ENCODE measurements around the gene GCNA.

GCNA gene, protein sequence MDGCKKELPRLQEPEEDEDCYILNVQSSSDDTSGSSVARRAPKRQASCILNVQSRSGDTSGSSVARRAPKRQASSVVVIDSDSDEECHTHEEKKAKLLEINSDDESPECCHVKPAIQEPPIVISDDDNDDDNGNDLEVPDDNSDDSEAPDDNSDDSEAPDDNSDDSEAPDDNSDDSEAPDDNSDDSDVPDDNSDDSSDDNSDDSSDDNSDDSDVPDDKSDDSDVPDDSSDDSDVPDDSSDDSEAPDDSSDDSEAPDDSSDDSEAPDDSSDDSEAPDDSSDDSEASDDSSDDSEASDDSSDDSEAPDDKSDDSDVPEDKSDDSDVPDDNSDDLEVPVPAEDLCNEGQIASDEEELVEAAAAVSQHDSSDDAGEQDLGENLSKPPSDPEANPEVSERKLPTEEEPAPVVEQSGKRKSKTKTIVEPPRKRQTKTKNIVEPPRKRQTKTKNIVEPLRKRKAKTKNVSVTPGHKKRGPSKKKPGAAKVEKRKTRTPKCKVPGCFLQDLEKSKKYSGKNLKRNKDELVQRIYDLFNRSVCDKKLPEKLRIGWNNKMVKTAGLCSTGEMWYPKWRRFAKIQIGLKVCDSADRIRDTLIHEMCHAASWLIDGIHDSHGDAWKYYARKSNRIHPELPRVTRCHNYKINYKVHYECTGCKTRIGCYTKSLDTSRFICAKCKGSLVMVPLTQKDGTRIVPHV

DNA sequence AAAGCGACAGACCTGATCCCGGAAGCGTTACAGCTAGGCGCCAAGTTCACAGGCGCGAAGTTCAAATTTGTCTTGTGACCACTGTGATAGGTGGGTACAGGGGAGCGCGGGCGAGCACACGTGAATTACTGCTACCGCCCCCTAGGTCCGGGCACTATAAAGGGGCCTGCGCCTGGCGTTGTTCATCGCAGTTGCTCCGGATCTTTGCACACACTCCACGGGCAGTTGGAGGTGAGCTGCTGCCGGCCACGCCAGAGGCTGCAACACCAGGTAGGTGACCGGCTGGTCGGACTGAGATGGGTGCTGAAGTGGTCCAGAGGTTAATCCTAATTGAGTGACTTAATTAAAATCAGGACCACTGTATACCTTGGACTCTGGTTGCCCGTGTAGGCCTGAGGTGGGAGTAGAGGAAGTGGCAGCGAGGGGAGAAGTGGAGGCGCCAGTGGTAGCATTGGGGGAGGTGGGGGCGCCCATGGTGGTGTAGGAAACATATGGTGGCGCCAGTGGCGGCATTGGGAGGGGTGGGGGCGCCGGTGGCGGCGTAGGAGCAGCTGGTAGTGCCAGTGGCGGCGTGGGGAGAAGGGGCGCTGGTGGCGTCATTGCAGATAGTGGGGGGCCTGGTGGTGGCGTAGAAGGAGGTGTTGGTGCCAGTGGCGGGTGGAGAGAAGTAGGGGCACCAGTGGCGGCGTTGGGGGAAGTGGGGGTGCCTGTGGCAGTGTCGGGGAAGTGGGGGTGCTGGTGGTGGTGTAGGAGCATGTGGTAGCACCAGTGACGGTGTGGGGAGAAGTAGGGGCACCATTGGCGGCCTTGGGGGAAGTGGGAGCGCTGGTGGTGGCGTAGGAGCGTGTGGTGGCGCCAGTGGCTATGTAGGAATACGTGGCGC lies at the start of gene GCNA:
TSS of gene GCNA (plus strand) at position 185 of the 883 bp plus-strand sequence. CDS start 2,385 bp downstream, outside the sequence.
- DNase-seq (ENCODE audit: low read depth): no peak

DNA sequence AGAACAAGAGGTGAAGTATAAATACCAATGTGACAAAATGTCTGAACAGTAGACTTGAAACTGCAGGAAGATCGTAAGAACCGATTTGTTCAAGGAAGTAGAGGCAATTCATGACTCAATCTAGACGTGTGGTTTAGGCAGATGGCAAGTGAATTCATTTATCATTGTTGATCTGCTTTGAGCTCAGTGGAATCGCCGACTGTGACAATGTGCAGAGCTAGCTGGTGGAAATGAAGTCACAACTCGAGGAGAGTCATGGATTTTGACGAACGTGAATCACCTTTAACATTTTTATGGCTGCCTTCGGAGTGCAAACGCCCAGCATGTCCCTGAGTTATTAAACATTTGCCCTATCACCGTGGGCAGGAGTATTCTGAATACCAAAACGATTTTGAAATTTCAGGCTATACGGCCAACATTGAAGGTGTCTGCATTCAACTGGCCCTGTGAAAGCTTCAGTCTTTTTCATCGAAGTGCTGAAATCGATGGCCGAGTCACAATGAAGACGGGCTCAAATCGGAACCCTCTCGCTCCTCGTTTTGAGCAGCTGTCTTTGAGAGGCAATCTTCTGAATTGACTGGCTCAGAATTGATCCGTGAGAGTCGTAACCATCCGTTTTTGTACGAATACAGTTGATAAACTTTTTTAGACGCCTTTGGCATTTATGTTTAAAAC lies 46.0 kb upstream of the GCNA start:
- no peak for DNase-seq (ENCODE audit: low read depth)

DNA sequence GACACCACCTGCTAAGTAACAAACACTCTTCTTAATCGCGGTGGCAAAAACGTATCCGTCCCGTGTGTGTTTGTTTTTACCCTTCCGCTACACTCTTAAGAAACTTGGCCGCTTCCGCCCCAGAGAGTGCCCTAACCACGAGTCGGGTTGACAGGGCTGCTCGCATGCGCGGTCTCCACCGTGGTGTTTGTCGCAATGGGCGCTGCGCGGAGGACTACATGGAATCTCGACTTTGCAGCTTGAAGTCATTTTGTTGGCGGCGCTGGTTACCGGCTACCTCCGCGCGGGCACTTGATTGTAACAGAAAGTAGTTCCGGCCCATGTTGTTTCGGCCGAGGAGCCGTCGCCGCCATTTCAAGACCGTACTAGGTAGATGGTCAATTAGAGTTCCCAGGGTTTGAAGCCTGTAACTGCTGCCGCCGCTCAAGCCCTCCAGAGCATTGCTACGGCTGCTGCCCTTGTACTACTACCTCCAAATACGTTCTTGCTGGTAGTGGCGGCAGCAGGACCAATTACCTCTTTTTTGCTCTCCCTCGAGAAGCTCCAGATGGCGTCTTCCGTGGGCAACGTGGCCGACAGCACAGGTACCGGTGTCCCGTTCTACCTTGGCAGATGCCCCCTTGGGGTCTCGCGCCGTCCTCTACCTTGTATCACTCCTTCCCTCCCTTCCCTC lies 45.3 kb upstream of the GCNA start, which contains the start of gene OGT:
TSS of gene OGT (plus strand) at position 352 of the 673 bp plus-strand sequence. CDS start at position 548, 196 bp downstream.
- peak; percentile 87 for DNase-seq (ENCODE audit: low read depth)

GRCh38 chrX:71533516-71533850 lies 44.8 kb upstream of the GCNA start:
- no peak for DNase-seq (ENCODE audit: low read depth)

GRCh38 chrX:71533851-71534561 lies 44.2 kb upstream of the GCNA start:
- no peak for DNase-seq (ENCODE audit: low read depth)

GRCh38 chrX:71534773-71535544 lies 43.3 kb upstream of the GCNA start:
- DNase-seq (ENCODE audit: low read depth): no peak

DNA sequence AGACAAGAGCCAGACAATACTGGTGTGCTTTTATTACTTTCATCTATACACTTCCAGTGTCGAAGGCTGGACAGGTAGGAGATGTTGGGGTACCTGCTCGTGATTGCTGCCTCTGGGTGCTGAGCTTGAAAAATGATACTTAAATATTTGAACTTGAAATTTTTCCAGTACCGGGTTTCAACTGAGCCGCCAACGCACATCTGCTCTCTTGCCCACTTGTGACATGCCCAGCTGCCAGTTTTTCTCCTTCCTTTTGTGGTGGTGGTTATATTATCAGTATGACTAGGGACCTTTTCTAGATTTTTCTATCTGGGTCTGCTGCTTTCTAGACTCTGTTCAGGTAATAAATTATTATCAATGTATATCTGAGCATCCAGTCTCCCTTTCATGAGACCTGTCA lies 42.0 kb upstream of the GCNA start:
- DNase-seq (ENCODE audit: low read depth): no peak

GRCh38 chrX:71537743-71538142 lies 40.5 kb upstream of the GCNA start:
- DNase-seq (ENCODE audit: low read depth): no peak

DNA sequence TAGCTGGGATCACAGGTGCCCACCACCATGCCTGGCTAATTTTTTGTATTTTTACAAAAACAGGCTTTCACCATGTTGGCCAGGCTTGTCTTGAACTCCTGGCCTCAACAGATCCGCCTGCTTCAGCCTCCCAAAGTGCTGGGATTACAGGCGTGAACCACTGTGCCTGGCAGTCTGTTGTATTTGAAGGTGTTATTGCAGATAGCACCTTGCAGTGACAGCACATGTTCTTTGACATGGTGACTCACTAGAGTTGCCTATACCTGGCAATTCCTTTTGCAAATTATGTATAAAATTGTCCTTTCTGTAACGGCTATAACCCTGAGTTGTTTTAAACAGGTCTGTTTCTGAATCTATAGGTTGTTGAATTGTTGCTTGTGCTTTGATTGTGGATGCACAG lies 37.4 kb upstream of the GCNA start:
- no peak for DNase-seq (ENCODE audit: low read depth)

- no peak for DNase-seq (ENCODE audit: low read depth)
Measured at GRCh38 chrX:71541210-71542022, 36.8 kb upstream of the GCNA start.

DNA sequence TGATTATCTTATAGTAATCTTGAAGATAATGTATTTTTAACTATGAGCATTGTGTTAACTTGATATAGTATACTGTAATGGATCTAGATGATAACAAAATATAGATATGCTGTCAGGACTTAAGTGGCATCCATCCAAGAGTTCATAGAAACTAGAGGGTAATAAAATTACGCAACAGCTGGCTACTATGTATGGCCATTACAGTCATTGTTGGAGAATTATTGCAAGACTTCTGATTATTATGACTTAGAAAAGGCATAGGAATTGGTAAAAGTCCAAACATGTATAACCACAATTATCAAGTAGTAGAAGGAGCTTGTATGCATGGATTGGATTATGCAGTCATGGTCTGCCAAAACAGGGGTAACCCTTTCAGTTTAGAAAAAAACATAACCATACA lies 35.8 kb upstream of the GCNA start:
- no peak for DNase-seq (ENCODE audit: low read depth)

DNA sequence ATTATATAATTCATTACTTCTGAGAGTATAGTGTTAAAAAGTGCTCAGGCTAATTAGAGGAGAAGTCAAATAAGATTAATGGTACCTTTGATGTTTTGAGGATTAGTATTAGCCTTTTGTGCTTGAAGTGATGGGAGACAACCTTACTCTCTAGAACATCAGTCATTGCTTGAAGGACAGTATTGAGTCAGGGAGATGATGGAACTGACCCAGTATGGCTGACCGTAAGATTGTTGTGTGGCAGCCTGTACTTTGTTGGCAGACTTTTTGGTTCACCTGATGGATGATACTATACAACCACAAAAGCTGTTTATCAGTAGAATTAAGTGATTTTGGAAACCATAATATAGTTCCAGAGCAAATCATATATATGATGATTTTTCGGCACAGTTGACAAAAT lies 35.4 kb upstream of the GCNA start:
- DNase-seq (ENCODE audit: low read depth): no peak

DNA sequence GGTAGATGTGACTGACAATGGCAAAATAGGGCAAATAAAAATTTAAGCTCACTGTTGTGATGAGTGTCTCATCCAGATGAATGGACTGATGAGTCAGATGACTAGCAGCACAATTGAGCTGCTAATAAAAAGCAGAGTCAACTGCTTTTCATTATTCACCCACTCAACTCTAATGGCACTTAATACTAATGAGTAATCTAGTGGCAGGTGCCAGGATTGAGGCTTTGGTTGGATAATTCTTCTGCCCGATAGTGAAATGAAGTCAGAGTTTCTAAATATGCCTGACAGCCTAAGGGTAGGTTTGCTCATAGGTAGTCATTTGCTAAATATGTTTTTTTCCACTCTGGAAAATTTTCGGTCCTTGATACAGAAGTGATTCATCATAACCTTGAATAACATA lies 34.9 kb upstream of the GCNA start:
- DNase-seq (ENCODE audit: low read depth): no peak

- no peak for DNase-seq (ENCODE audit: low read depth)
Measured at GRCh38 chrX:71545364-71545763, 32.9 kb upstream of the GCNA start.

DNA sequence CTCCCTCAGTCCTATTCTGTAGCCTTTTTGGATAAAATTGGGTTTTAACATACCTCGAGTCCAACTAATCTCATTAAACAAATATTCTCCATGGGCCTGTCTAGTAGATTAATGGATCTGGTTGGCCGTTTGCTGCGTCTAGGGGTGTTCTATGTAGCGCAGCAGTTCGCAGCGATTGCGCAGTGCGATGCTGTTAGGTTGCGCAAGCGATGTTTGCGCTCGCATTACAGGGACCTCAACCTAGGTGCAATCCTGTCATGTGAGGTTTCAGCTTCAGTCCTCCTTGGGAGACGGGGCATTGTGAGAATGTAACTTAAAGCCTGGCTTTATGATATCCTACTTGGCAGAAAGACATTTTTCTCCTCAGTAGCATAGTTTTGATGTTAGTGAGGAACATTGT lies 31.4 kb upstream of the GCNA start:
- no peak for DNase-seq (ENCODE audit: low read depth)

- DNase-seq (ENCODE audit: low read depth): no peak
Measured at GRCh38 chrX:71547339-71547738, 30.9 kb upstream of the GCNA start.

DNA sequence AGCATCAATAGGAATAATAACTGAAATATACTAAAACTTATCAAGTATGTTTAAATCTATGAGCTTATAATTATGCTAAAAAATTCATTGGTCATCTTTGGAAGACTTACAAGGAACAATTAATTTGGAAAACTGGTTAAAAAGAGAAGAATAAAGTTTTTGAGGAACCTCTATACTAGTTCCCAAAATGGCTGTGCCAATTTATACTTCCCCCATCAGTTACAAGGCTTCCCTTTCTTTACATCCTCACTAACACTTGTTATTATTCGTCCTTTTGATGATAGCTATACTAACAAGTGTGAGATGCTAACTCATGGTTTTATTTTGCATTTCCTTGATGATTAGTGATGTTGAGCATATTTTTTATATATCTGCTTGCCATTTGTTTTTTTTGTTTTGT lies 28.3 kb upstream of the GCNA start:
- no peak for DNase-seq (ENCODE audit: low read depth)

GRCh38 chrX:71550578-71550977 lies 27.7 kb upstream of the GCNA start:
- DNase-seq (ENCODE audit: low read depth): no peak

- DNase-seq (ENCODE audit: low read depth): no peak
Measured at GRCh38 chrX:71556036-71556435, 22.2 kb upstream of the GCNA start.
